Neural crest cell (in vitro differentiated cells): ENCODE results near the gene BRD7. TPM values are rescaled to one million over a fixed set of nuclear protein-coding genes. Genes with fewer than 3 reads are reported as not detected.
A peak's percentile ranks its signal among the peaks of the same experiment; 100 is the strongest.

Experiments
- DNase-seq: peaks from one replicate; pipeline ENCODE4 v3.0.0; 2021; ENCODE audit warnings: low read depth, mixed read lengths, low spot score
- H3K27ac Mint-ChIP-seq: one replicate; pipeline ENCODE4 v1.8.0; 2021; ENCODE audit warnings: mild to moderate bottlenecking, mixed read lengths; ENCODE audit not compliant: unreplicated experiment
- H3K27me3 Mint-ChIP-seq: 2 replicates; pipeline ENCODE4 v1.8.0; 2021; ENCODE audit warnings: low read depth, mild to moderate bottlenecking, mixed read lengths
- H3K36me3 Mint-ChIP-seq: 2 replicates; pipeline ENCODE4 v1.8.0; 2021; ENCODE audit warnings: low read depth, mild to moderate bottlenecking, mixed read lengths
- H3K4me1 Mint-ChIP-seq: 2 replicates; pipeline ENCODE4 v1.8.0; 2021; ENCODE audit warnings: mixed read lengths
- H3K4me3 Mint-ChIP-seq: one replicate; pipeline ENCODE4 v1.8.0; 2021; ENCODE audit warnings: mild to moderate bottlenecking, mixed read lengths
- H3K9me3 Mint-ChIP-seq: 2 replicates; pipeline ENCODE4 v1.8.0; 2021; ENCODE audit warnings: mixed read lengths
- CTCF ChIP-seq: fragments of 200-600 bp; sonication (generic); conservative IDR thresholded peaks from 2 replicates; pipeline ENCODE4 v1.5.0; 2021; ENCODE audit warnings: antibody characterized with exemption, mild to moderate bottlenecking
- total RNA-seq: library from RNA; stranded (reverse); gene quantifications from 2 replicates; pipeline ENCODE4 v1.2.1, GENCODE V29; 2021

BRD7 gene
- total RNA-seq, 1 donor from 2014 or later, result 130 TPM

GRCh38 chr16:50291719-50292565, 76.8 kb downstream of the BRD7 start:
- no peak for TF ChIP-seq CTCF
- no peak for DNase-seq
- H3K9me3 Mint-ChIP-seq, result no peaks in the 10 kb centered on the region
- H3K27ac Mint-ChIP-seq, result peak overlapping the region; percentile 83
- H3K36me3 Mint-ChIP-seq, result no peaks in the 10 kb centered on the region
- H3K27me3 Mint-ChIP-seq, result no peaks in the 10 kb centered on the region
- H3K4me1 Mint-ChIP-seq, result no peaks in the 10 kb centered on the region
- H3K4me3 Mint-ChIP-seq, result no peak overlapping the region

GRCh38 chr16:50290856-50291255, 77.9 kb downstream of the BRD7 start:
- no peak for TF ChIP-seq CTCF
- H3K4me1 Mint-ChIP-seq, result peaks cover under 1% of the 10 kb centered on the region

GRCh38 chr16:50289950-50290764, 78.6 kb downstream of the BRD7 start:
- Mint-ChIP-seq H3K9me3 (no peaks in the 10 kb centered on the region), H3K27me3 (no peaks in the 10 kb centered on the region), H3K36me3 (no peaks in the 10 kb centered on the region), H3K4me3 (no peak overlapping the region), H3K4me1 (peaks cover 5% of the 10 kb centered on the region), H3K27ac (peak overlapping the region; percentile 83)
- no peak for DNase-seq
- TF ChIP-seq CTCF, result no peak

More at GRCh38 chr16:50290856-50291255, 77.9 kb downstream of the BRD7 start:
- Mint-ChIP-seq H3K36me3 (no peaks in the 10 kb centered on the region), H3K27me3 (no peaks in the 10 kb centered on the region), H3K4me3 (no peak overlapping the region), H3K9me3 (no peaks in the 10 kb centered on the region), H3K27ac (no peak overlapping the region)
- no peak for DNase-seq

- peaks cover 5% of the 10 kb centered on the region for H3K4me1 Mint-ChIP-seq
- no peak overlapping the region for H3K4me3 Mint-ChIP-seq
- peak overlapping the region; percentile 47 for H3K27ac Mint-ChIP-seq
- H3K9me3 Mint-ChIP-seq, result no peaks in the 10 kb centered on the region
- no peak for DNase-seq
- H3K27me3 Mint-ChIP-seq, result no peaks in the 10 kb centered on the region
- H3K36me3 Mint-ChIP-seq, result no peaks in the 10 kb centered on the region
- no peak for TF ChIP-seq CTCF
Measured at GRCh38 chr16:50288920-50289319, 79.9 kb downstream of the BRD7 start.

- Mint-ChIP-seq H3K27me3 (no peaks in the 10 kb centered on the region), H3K4me3 (no peak overlapping the region), H3K9me3 (no peaks in the 10 kb centered on the region), H3K4me1 (peaks cover 5% of the 10 kb centered on the region), H3K27ac (no peak overlapping the region), H3K36me3 (no peaks in the 10 kb centered on the region)
- no peak for DNase-seq
- no peak for TF ChIP-seq CTCF
Measured at GRCh38 chr16:50288026-50288425, 80.8 kb downstream of the BRD7 start.
